Astrocyte (in vitro differentiated cells and primary cell): ENCODE measurements around the gene NPR2. TPM values are rescaled to one million over a fixed set of nuclear protein-coding genes. Genes with fewer than 3 reads are reported as not detected.

ENCODE experiments used
- DNase-seq: peaks from one replicate; pipeline ENCODE4 v3.0.0-alpha.2; 2010; ENCODE audit warnings: low read depth
- FAIRE-seq: peaks from 2 replicates; lab custom pipeline; 2011; peaks lifted over from hg19 to GRCh38; lab: Jason Lieb, UNC
- H2AFZ ChIP-seq: 2 replicates; pipeline ENCODE4 v1.6.0; 2012; ENCODE audit warnings: low read depth, low read length, inconsistent platforms
- H3K27ac ChIP-seq: 2 replicates; pipeline ENCODE4 v1.5.1; 2011; ENCODE audit warnings: low read depth, low read length, inconsistent platforms
- H3K27me3 ChIP-seq: 2 replicates; pipeline ENCODE4 v1.6.0; 2011; ENCODE audit warnings: low read length, inconsistent platforms; ENCODE audit not compliant: insufficient read depth
- H3K36me3 ChIP-seq: 2 replicates; pipeline ENCODE4 v1.5.1; 2011; ENCODE audit warnings: low read length, inconsistent platforms; ENCODE audit not compliant: insufficient read depth
- H3K4me1 ChIP-seq: 2 replicates; pipeline ENCODE4 v1.5.1; 2011; ENCODE audit warnings: low read length, inconsistent platforms; ENCODE audit not compliant: insufficient read depth
- H3K4me2 ChIP-seq: 2 replicates; pipeline ENCODE4 v1.6.0; 2012; ENCODE audit warnings: low read length, inconsistent platforms
- H3K4me3 ChIP-seq: 2 replicates; pipeline ENCODE4 v1.5.1; 2011; ENCODE audit warnings: low read depth, mild to moderate bottlenecking, low read length, inconsistent platforms; ENCODE audit not compliant: insufficient read depth
- H3K79me2 ChIP-seq: 2 replicates; pipeline ENCODE4 v1.6.0; 2012; ENCODE audit warnings: mild to moderate bottlenecking, low read length, inconsistent platforms; ENCODE audit not compliant: insufficient read depth
- H3K9ac ChIP-seq: 2 replicates; pipeline ENCODE4 v1.6.0; 2012; ENCODE audit warnings: mild to moderate bottlenecking, low read length, inconsistent platforms
- H3K9me3 ChIP-seq: 2 replicates; pipeline ENCODE4 v1.5.1; 2012; ENCODE audit warnings: low read depth, mild to moderate bottlenecking, low read length, inconsistent platforms; ENCODE audit not compliant: insufficient read depth
- H4K20me1 ChIP-seq: 2 replicates; pipeline ENCODE4 v1.6.0; 2012; ENCODE audit warnings: low read length, inconsistent platforms; ENCODE audit not compliant: insufficient read depth
- H3K27ac Mint-ChIP-seq: one replicate; pipeline ENCODE4 v1.8.0; 2021; ENCODE audit warnings: mild to moderate bottlenecking, mixed read lengths; ENCODE audit not compliant: unreplicated experiment
- H3K27me3 Mint-ChIP-seq: one replicate; pipeline ENCODE4 v1.8.0; 2021; ENCODE audit warnings: low read depth, mixed read lengths; ENCODE audit not compliant: unreplicated experiment
- H3K36me3 Mint-ChIP-seq: one replicate; pipeline ENCODE4 v1.8.0; 2021; ENCODE audit warnings: low read depth, mixed read lengths; ENCODE audit not compliant: unreplicated experiment
- H3K4me1 Mint-ChIP-seq: one replicate; pipeline ENCODE4 v1.8.0; 2021; ENCODE audit warnings: low read depth, mixed read lengths; ENCODE audit not compliant: unreplicated experiment
- H3K4me3 Mint-ChIP-seq: one replicate; pipeline ENCODE4 v1.8.0; 2021; ENCODE audit warnings: mild to moderate bottlenecking, moderate library complexity, mixed read lengths; ENCODE audit not compliant: unreplicated experiment
- H3K9me3 Mint-ChIP-seq: one replicate; pipeline ENCODE4 v1.8.0; 2021; ENCODE audit warnings: mild to moderate bottlenecking, mixed read lengths; ENCODE audit not compliant: unreplicated experiment
- CTCF ChIP-seq: IDR thresholded peaks from 2 replicates; pipeline ENCODE4 v1.5.1; 2011; ENCODE audit warnings: low read depth, mild to moderate bottlenecking, inconsistent platforms, low read length, moderate library complexity; ENCODE audit not compliant: insufficient read depth
- EZH2 ChIP-seq: IDR thresholded peaks from 2 replicates; pipeline ENCODE4 v1.6.1; 2012; ENCODE audit warnings: mild to moderate bottlenecking, low read length, inconsistent platforms; ENCODE audit not compliant: insufficient read depth
- total RNA-seq: library from RNA; stranded (reverse); gene quantifications from 2 replicates; pipeline ENCODE4 v1.2.1, GENCODE V29; 2021

Gene NPR2
- total RNA-seq, 1 donor from 2014 or later = 24.6 TPM

DNA sequence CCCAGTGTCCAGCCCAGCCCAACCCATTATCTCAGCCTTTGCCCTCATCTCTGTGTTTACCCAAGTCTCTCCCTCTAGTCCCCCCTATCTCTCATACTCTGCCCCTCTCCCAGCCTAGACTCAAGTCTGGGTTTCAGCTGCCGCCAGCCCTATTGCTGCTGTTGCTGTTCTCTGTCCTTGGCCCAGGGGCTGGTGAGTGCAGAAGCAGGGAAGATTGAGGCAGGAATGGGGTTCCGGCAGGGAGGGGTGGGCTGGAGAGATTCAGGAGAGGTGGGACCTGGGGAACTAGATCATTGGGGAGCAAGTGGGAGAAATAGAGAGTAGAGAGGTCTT lies 38.3 kb downstream of the NPR2 start:
- peaks cover 8% of the 10 kb centered on the region for H3K27me3 Mint-ChIP-seq
- peaks cover 16% of the 10 kb centered on the region for H3K4me1 ChIP-seq
- peak overlapping the region; percentile 73 for H3K27ac ChIP-seq
- no peak for TF ChIP-seq EZH2
- TF ChIP-seq CTCF = no peak
- DNase-seq = no peak
- H3K9ac ChIP-seq = peak overlapping the region; percentile 91
- no peak overlapping the region for H3K27ac Mint-ChIP-seq
- no peaks in the 10 kb centered on the region for H3K36me3 ChIP-seq
- peak overlapping the region; percentile 83 for H3K4me3 ChIP-seq
- H4K20me1 ChIP-seq = no peaks in the 10 kb centered on the region
- peak overlapping the region; percentile 96 for H2AFZ ChIP-seq
- peaks cover 6% of the 10 kb centered on the region for H3K36me3 Mint-ChIP-seq
- peaks cover 10% of the 10 kb centered on the region for H3K4me1 Mint-ChIP-seq
- H3K79me2 ChIP-seq = no peaks in the 10 kb centered on the region
- peak overlapping the region; percentile 86 for H3K4me3 Mint-ChIP-seq
- peak overlapping the region; percentile 100 for H3K4me2 ChIP-seq
- H3K9me3 Mint-ChIP-seq = no peaks in the 10 kb centered on the region
- FAIRE-seq = no peak
- H3K27me3 ChIP-seq = no peaks in the 10 kb centered on the region
- no peaks in the 10 kb centered on the region for H3K9me3 ChIP-seq

DNA sequence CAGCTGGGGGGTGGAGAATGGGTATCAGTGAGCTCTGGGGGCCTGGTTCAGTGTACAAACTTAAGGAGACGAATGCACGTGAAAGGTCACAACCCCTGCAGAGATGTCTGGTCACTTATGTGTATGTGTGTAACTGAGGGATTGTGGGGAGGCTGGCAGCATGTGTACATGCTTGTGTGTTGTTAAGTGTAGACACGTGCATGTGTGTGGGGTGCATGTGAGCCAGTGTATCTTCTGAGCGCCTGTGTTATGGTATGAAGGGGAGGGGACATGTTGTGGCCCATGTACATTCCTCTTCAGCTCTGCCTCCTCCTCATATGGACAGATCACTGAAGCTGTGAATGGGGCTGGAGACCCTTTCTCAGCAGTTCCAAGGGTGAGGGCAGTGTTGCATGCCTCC lies 39.6 kb downstream of the NPR2 start:
- peaks cover 6% of the 10 kb centered on the region for H3K36me3 Mint-ChIP-seq
- H3K36me3 ChIP-seq = no peaks in the 10 kb centered on the region
- H3K79me2 ChIP-seq = no peaks in the 10 kb centered on the region
- no peak overlapping the region for H3K4me3 ChIP-seq
- no peak overlapping the region for H3K9ac ChIP-seq
- H3K27ac ChIP-seq = no peak overlapping the region
- peaks cover 6% of the 10 kb centered on the region for H3K27me3 Mint-ChIP-seq
- DNase-seq = no peak
- H3K4me3 Mint-ChIP-seq = no peak overlapping the region
- H3K9me3 ChIP-seq = no peaks in the 10 kb centered on the region
- no peak overlapping the region for H2AFZ ChIP-seq
- peaks cover 2% of the 10 kb centered on the region for H3K9me3 Mint-ChIP-seq
- no peak for FAIRE-seq
- peaks cover 14% of the 10 kb centered on the region for H3K4me1 Mint-ChIP-seq
- H3K4me1 ChIP-seq = peaks cover 16% of the 10 kb centered on the region
- no peaks in the 10 kb centered on the region for H3K27me3 ChIP-seq
- no peak overlapping the region for H3K4me2 ChIP-seq
- H4K20me1 ChIP-seq = no peaks in the 10 kb centered on the region
- TF ChIP-seq EZH2 (no peak), CTCF (no peak)
- no peak overlapping the region for H3K27ac Mint-ChIP-seq

DNA sequence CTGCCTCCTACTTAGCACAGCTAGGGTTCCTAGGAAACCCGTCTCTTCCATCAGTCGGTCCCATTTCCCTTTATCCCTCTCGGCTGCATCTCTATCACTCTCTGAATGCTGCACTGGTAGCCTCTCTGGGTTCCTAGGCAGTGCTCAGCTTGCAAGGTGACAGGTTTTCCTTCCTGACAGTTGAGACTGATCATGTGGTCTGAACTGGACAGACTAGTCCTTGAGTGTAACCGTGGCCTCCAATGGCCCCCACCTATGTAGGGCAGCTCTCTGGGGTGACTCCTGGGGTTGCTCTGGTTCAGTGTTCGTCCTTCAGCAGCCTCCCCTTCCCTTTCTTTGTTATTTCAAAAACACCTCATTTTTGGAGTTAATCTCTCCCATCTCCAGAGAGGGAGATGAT lies 41.4 kb downstream of the NPR2 start:
- no peak overlapping the region for H3K9ac ChIP-seq
- H3K27ac Mint-ChIP-seq = no peak overlapping the region

More for the DNA sequence above, 41.4 kb downstream of the NPR2 start:
- Mint-ChIP-seq H3K27me3 (peaks cover 8% of the 10 kb centered on the region), H3K4me3 (no peak overlapping the region), H3K9me3 (peaks cover 4% of the 10 kb centered on the region), H3K36me3 (peaks cover 6% of the 10 kb centered on the region), H3K4me1 (peaks cover 12% of the 10 kb centered on the region)
- no peaks in the 10 kb centered on the region for H4K20me1 ChIP-seq
- no peak overlapping the region for H2AFZ ChIP-seq
- H3K36me3 ChIP-seq = no peaks in the 10 kb centered on the region
- no peak overlapping the region for H3K4me2 ChIP-seq
- no peak overlapping the region for H3K27ac ChIP-seq
- no peaks in the 10 kb centered on the region for H3K9me3 ChIP-seq
- H3K27me3 ChIP-seq = no peaks in the 10 kb centered on the region
- FAIRE-seq = no peak
- no peak for TF ChIP-seq CTCF
- no peak for TF ChIP-seq EZH2
- H3K4me3 ChIP-seq = no peak overlapping the region
- H3K79me2 ChIP-seq = no peaks in the 10 kb centered on the region
- H3K4me1 ChIP-seq = peaks cover 16% of the 10 kb centered on the region
- DNase-seq = no peak
